HepG2 (cell line): ENCODE results near the gene SUPV3L1. TPM values are rescaled to one million over a fixed set of nuclear protein-coding genes. Genes with fewer than 3 reads are reported as not detected.
A peak's percentile ranks its signal among the peaks of the same experiment; 100 is the strongest.

Experiments used
- ATAC-seq: fragments of 200-7000 bp; cut with Tn5 transposase; 3 replicates; pipeline ENCODE4 v1.9.1; 2020; ENCODE audit warnings: mild to moderate bottlenecking, moderate library complexity
- BruUV-seq: library from RNA; stranded (reverse); fragments of 400-500 nt; replicated peaks from 2 replicates; lab custom pipeline; 2021; lab: Mats Ljungman, UMichigan
- CTCF ChIA-PET: fragments of 300-600 bp; formaldehyde crosslinking; extraction: SDS; loops from one replicate; lab custom pipeline; 2021; ENCODE audit warnings: low total read pairs, inconsistent platforms, low intra/inter-chr PET ratio; lab: Yijun Ruan, JAX
- POLR2A ChIA-PET: fragments of 350-600 bp; sonication (Branson Sonifier 250); formaldehyde crosslinking; loops from one replicate; lab custom pipeline; 2020; ENCODE audit warnings: antibody characterized with exemption, inconsistent platforms; lab: Yijun Ruan, JAX
- DNase-seq: peaks from one replicate; pipeline ENCODE4 v3.0.0-alpha.2; 2015; ENCODE audit warnings: low spot score
- FAIRE-seq: peaks from 3 replicates; lab custom pipeline; 2011; peaks lifted over from hg19 to GRCh38; lab: Jason Lieb, UNC
- H2AFZ ChIP-seq: one replicate; pipeline ENCODE4 v1.6.1; 2011; ENCODE audit warnings: low read length, inconsistent platforms
- H3K27ac ChIP-seq: fragments of 300-600 bp; 3 replicates; pipeline ENCODE4 v1.8.0; 2011; ENCODE audit warnings: mixed run types, mild to moderate bottlenecking, mixed read lengths, low read length, inconsistent platforms; ENCODE audit not compliant: insufficient read depth; ENCODE audit errors: extremely low read length
- H3K27me3 ChIP-seq, 2 experiments: fragments of 200-600 bp in 1 of 2; 2 replicates in 1 of 2; 3 replicates in 1 of 2; pipeline versions ENCODE4 v1.6.0 to v1.8.0; 2011; ENCODE audit warnings: low read length in 2 of 2, mild to moderate bottlenecking in 2 of 2, moderate library complexity in 2 of 2, inconsistent platforms in 1 of 2; ENCODE audit not compliant: insufficient read depth in 2 of 2, control insufficient read depth in 1 of 2
- H3K36me3 ChIP-seq, 2 experiments: fragments of 200-600 bp in 1 of 2; replicated peaks in 1 of 2; 2 replicates in 1 of 2; 3 replicates in 1 of 2; pipeline versions ENCODE4 v1.5.1 to v1.8.0; 2011; ENCODE audit warnings: low read length in 2 of 2, inconsistent platforms in 1 of 2; ENCODE audit not compliant: insufficient read depth in 2 of 2, control insufficient read depth in 1 of 2
- H3K4me1 ChIP-seq: 2 replicates; pipeline ENCODE4 v1.5.1; 2012; ENCODE audit warnings: low read length, inconsistent platforms; ENCODE audit not compliant: insufficient read depth
- H3K4me2 ChIP-seq: 2 replicates; pipeline ENCODE4 v1.6.0; 2011; ENCODE audit warnings: low read depth, low read length, inconsistent platforms
- H3K4me3 ChIP-seq, 3 experiments: fragments of 200-600 bp in 1 of 3; sonication (generic), shearing (Covaris generic) in 1 of 3; replicated peaks in 1 of 3; 2 replicates each; pipeline ENCODE4 v1.5.1; 2011 to 2016; ENCODE audit warnings: low read length in 3 of 3, inconsistent platforms in 2 of 3, low read depth in 2 of 3, mild to moderate bottlenecking in 2 of 3, control low read depth in 1 of 3, mixed read lengths in 1 of 3; ENCODE audit not compliant: insufficient read depth in 1 of 3
- H3K79me2 ChIP-seq: one replicate; pipeline ENCODE4 v1.6.1; 2011; ENCODE audit warnings: low read length, inconsistent platforms; ENCODE audit not compliant: insufficient read depth
- H3K9ac ChIP-seq: 2 replicates; pipeline ENCODE4 v1.6.0; 2011; ENCODE audit warnings: mild to moderate bottlenecking, low read depth, low read length, inconsistent platforms; ENCODE audit not compliant: insufficient read depth
- H3K9me3 ChIP-seq: 2 replicates; pipeline ENCODE4 v1.5.1; 2012; ENCODE audit warnings: mild to moderate bottlenecking, low read length
- H4K20me1 ChIP-seq: 2 replicates; pipeline ENCODE4 v1.6.0; 2011; ENCODE audit warnings: inconsistent platforms, mild to moderate bottlenecking, low read length, moderate library complexity; ENCODE audit not compliant: insufficient read depth
- AKNA ChIP-seq: sonication (generic); formaldehyde crosslinking; IDR thresholded peaks from 2 replicates; pipeline ENCODE4 v1.4.0; 2020; ENCODE audit warnings: missing genetic modification reagents, borderline replicate concordance
- ETV5 ChIP-seq: IDR thresholded peaks from 2 replicates; pipeline ENCODE4 v1.6.1; 2018; ENCODE audit warnings: missing biosample characterization, missing genetic modification reagents, inconsistent platforms, borderline replicate concordance
- FOXC1 ChIP-seq: sonication (generic); formaldehyde crosslinking; IDR thresholded peaks from 2 replicates; pipeline ENCODE4 v1.8.0; 2022; ENCODE audit warnings: mild to moderate bottlenecking, missing genetic modification reagents, borderline replicate concordance
- FOXK2 ChIP-seq: fragments of 450-650 bp; IDR thresholded peaks from 2 replicates; pipeline ENCODE4 v1.6.1; 2016
- HOXA3 ChIP-seq: sonication (generic); formaldehyde crosslinking; IDR thresholded peaks from 2 replicates; pipeline ENCODE4 v1.5.0; 2020; ENCODE audit warnings: missing genetic modification reagents
- KIAA2018 ChIP-seq: sonication (generic); formaldehyde crosslinking; IDR thresholded peaks from 2 replicates; pipeline ENCODE4 v1.5.0; 2020; ENCODE audit warnings: mild to moderate bottlenecking, missing genetic modification reagents, borderline replicate concordance
- ZNF766 ChIP-seq: sonication (generic); formaldehyde crosslinking; IDR thresholded peaks from 2 replicates; pipeline ENCODE4 v1.5.0; 2020; ENCODE audit warnings: missing genetic modification reagents, borderline replicate concordance
- ZSCAN20 ChIP-seq: sonication (generic); formaldehyde crosslinking; IDR thresholded peaks from 2 replicates; pipeline ENCODE4 v1.4.0; 2020; ENCODE audit warnings: missing genetic modification reagents, mild to moderate bottlenecking, borderline replicate concordance
- WGBS: methylation state at CpG from one replicate; pipeline ENCODE4 v1.1.6; 2017; ENCODE audit warnings: low lambda C conversion rate; 5-methylcytosine and 5-hydroxymethylcytosine counted together
- in situ Hi-C: cut with HindIII; loops from 2 replicates; pipeline ENCODE4 v1.10.0; 2017; ENCODE audit warnings: low pct_unique_long_range_greater_than_20kb; ENCODE audit not compliant: extremely low pct_ligation_motif_present
- intact Hi-C: fragments of 100-400 bp; cut with micrococcal nuclease; formaldehyde crosslinking; loops from one replicate; pipeline ENCODE4 v1.10.0; 2022; ENCODE audit not compliant: unreplicated experiment
- polyA plus RNA-seq, 8 experiments: library from polyadenylated mRNA; depleted of rRNA in 3 of 8; stranded (reverse) in 7 of 8; unstranded in 1 of 8; fragments of >200 nt; fragmentation: Illumina TruSeq in 4 of 8; extraction: Trizol in 4 of 8; gene quantifications; 2 replicates each; pipeline versions ENCODE4 v1.2.1 to v1.2.3, GENCODE V29; 2011 to 2016; ENCODE audit warnings: low read depth in 4 of 8, missing spikeins in 1 of 8, mixed read lengths in 1 of 8; ENCODE audit not compliant: insufficient read depth in 1 of 8
- total RNA-seq, 5 experiments: library from RNA; depleted of rRNA; stranded (reverse); fragments of >200 nt; fragmentation: Illumina TruSeq; extraction: Trizol; gene quantifications; 2 replicates each; pipeline ENCODE4 v1.2.3, GENCODE V29; 2016; ENCODE audit warnings: low read depth in 1 of 5

SUPV3L1 gene
- total and polyA plus RNA-seq, 2 of the 13 experiments (the other 11 are each of a cell fraction or from before 2014, with no cell fraction given), result 28.8 to 45.7 TPM

DNA sequence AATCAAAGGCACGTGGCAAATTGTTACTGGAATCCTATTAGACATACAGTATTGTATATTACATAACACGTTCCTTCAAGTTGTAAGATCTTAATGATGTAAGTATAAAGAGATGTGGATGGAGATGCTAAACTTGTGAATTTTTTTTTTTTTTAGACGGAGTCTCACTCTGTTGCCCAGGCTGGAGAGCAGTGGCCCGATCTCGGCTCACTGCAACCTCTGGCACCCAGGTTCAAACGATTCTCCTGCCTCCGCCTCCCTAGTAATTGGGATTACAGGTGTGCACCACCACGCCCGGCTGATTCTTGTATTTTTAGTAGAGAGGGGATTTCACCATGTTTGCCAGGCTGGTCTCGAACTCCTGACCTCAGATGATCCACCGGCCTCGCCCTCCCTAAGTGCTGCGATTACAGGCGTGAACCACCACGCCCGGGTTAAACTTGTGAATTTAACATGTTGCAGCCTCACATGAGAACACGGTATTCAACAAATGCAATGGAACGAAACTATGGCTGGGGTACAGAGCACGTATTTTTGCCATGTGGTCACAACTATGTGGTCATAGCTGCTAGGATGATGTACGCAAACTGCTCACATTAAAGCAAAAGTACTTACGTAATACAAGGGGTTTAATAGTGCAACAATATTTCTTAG, 818 bp upstream of the SUPV3L1 start (continued):
- TF ChIP-seq AKNA (CRISPR knock-in tag) (no peak), HOXA3 (CRISPR knock-in tag) (peak; percentile 52; the same call in 1 of the 2 replicates), ZNF766 (no peak), ETV5 (CRISPR knock-in tag) (no peak), FOXC1 (CRISPR knock-in tag) (no peak; the same call in 1 of the 2 replicates), FOXK2 (no peak)

GRCh38 chr10:69180525-69181204, 631 bp downstream of the SUPV3L1 start:
- Histone ChIP-seq H3K27ac (peak overlapping the region; percentile 98), H3K4me2 (peak overlapping the region; percentile 98), H3K9ac (peak overlapping the region; percentile 99), H3K27me3 (no peaks in the 10 kb centered on the region; a peak in 1 of 5 replicates), H3K4me3 (peak overlapping the region; percentile 79 to 93 (median 87)), H3K36me3 (peaks cover 5 to 13% of the 10 kb centered on the region in 2 experiments; a peak in 3 of 5 replicates), H3K4me1 (peaks cover 35% of the 10 kb centered on the region), H2AFZ (no peak overlapping the region), H3K79me2 (peaks cover 57% of the 10 kb centered on the region), H3K9me3 (no peaks in the 10 kb centered on the region), H4K20me1 (no peaks in the 10 kb centered on the region)
- ATAC-seq (no peak), DNase-seq (no peak), FAIRE-seq (no peak)
- whole genome bisulfite sequencing, result under 1% methylated on average over 25 of the region's 29 CpGs
- intact Hi-C loops, result no loop called here
- CTCF ChIA-PET, result no interaction called here
- BruUV-seq, result TSS peak; percentile 59
- in situ Hi-C loops, result no loop called here
- POLR2A ChIA-PET, result interaction anchor here (1.1 to 1.4 kb wide), 2 partner anchors 40 to 48 kb away, joined by 3 to 4 read pairs; partner anchors contain the start of gene HKDC1
- TF ChIP-seq ZSCAN20 (CRISPR knock-in tag) (0 out of 2 replicates have a peak, but pooled peaks have one; percentile 5), KIAA2018 (CRISPR knock-in tag) (no peak)
